ENCODE data around the gene SLC2A6. TPM values are rescaled to one million over a fixed set of nuclear protein-coding genes. Genes with fewer than 3 reads are reported as not detected.

Gene SLC2A6
- total RNA-seq, 1 donor from 2014 or later: 8.4 TPM

- Mint-ChIP-seq H3K27ac (ENCODE audit: unreplicated experiment) (no peak overlapping the region), H3K4me1 (ENCODE audit: unreplicated experiment) (no peaks in the 10 kb centered on the region), H3K36me3 (ENCODE audit: unreplicated experiment) (no peaks in the 10 kb centered on the region), H3K4me3 (ENCODE audit: unreplicated experiment) (no peak overlapping the region), H3K9me3 (ENCODE audit: unreplicated experiment) (no peaks in the 10 kb centered on the region), H3K27me3 (ENCODE audit: unreplicated experiment) (peaks cover 13% of the 10 kb centered on the region)
- DNase-seq (ENCODE audit: extremely low spot score, unreplicated experiment): no peak
- TF ChIP-seq CTCF (IDR thresholded peaks at IDR 0.05): no peak
These were observed 37.3 kb downstream of the SLC2A6 start for GRCh38 chr9:133441571-133441970.

GRCh38 chr9:133440874-133441273 lies 38.0 kb downstream of the SLC2A6 start:
- H3K36me3 Mint-ChIP-seq (ENCODE audit: unreplicated experiment): no peaks in the 10 kb centered on the region
- no peaks in the 10 kb centered on the region for H3K4me1 Mint-ChIP-seq (ENCODE audit: unreplicated experiment)
- no peak for TF ChIP-seq CTCF (IDR thresholded peaks at IDR 0.05)
- peaks cover 6% of the 10 kb centered on the region for H3K27me3 Mint-ChIP-seq (ENCODE audit: unreplicated experiment)
- H3K4me3 Mint-ChIP-seq (ENCODE audit: unreplicated experiment): no peak overlapping the region
- H3K27ac Mint-ChIP-seq (ENCODE audit: unreplicated experiment): no peak overlapping the region
- no peaks in the 10 kb centered on the region for H3K9me3 Mint-ChIP-seq (ENCODE audit: unreplicated experiment)
- no peak for DNase-seq (ENCODE audit: extremely low spot score, unreplicated experiment)

DNA sequence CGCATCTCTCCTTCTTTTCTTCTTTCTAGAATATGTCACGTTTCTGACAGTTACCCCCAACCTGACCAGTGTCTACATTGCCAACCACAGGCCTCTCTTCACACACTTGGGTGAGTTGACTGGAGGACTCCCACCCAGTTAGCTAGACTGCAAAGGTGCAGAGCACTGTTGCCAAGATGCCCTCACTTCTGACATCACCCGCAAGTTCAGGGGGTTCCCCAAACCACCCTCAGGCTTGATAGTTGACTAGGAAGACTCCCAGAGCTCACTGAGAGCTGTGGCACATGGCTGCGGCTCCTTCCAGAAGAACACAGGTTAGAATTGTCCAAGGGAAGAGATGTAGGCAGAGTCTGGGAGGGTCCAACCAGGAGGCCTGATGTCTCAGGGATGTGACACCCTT lies 39.6 kb downstream of the SLC2A6 start:
- Mint-ChIP-seq H3K27ac (ENCODE audit: unreplicated experiment) (no peak overlapping the region), H3K27me3 (ENCODE audit: unreplicated experiment) (no peaks in the 10 kb centered on the region), H3K9me3 (ENCODE audit: unreplicated experiment) (no peaks in the 10 kb centered on the region), H3K4me3 (ENCODE audit: unreplicated experiment) (no peak overlapping the region), H3K4me1 (ENCODE audit: unreplicated experiment) (no peaks in the 10 kb centered on the region), H3K36me3 (ENCODE audit: unreplicated experiment) (no peaks in the 10 kb centered on the region)
- no peak for TF ChIP-seq CTCF (IDR thresholded peaks at IDR 0.05)
- DNase-seq (ENCODE audit: extremely low spot score, unreplicated experiment): no peak

- Mint-ChIP-seq H3K4me3 (ENCODE audit: unreplicated experiment) (no peak overlapping the region), H3K36me3 (ENCODE audit: unreplicated experiment) (no peaks in the 10 kb centered on the region), H3K27me3 (ENCODE audit: unreplicated experiment) (no peaks in the 10 kb centered on the region), H3K4me1 (ENCODE audit: unreplicated experiment) (no peaks in the 10 kb centered on the region), H3K9me3 (ENCODE audit: unreplicated experiment) (no peaks in the 10 kb centered on the region), H3K27ac (ENCODE audit: unreplicated experiment) (no peak overlapping the region)
- TF ChIP-seq CTCF (IDR thresholded peaks at IDR 0.05): no peak
- no peak for DNase-seq (ENCODE audit: extremely low spot score, unreplicated experiment)
These were observed 41.0 kb downstream of the SLC2A6 start for GRCh38 chr9:133437753-133438531.

GRCh38 chr9:133436681-133437080 lies 42.2 kb downstream of the SLC2A6 start:
- Mint-ChIP-seq H3K27ac (ENCODE audit: unreplicated experiment) (no peak overlapping the region), H3K36me3 (ENCODE audit: unreplicated experiment) (no peaks in the 10 kb centered on the region), H3K4me3 (ENCODE audit: unreplicated experiment) (no peak overlapping the region), H3K27me3 (ENCODE audit: unreplicated experiment) (no peaks in the 10 kb centered on the region), H3K4me1 (ENCODE audit: unreplicated experiment) (no peaks in the 10 kb centered on the region), H3K9me3 (ENCODE audit: unreplicated experiment) (no peaks in the 10 kb centered on the region)
- TF ChIP-seq CTCF (IDR thresholded peaks at IDR 0.05): no peak
- no peak for DNase-seq (ENCODE audit: extremely low spot score, unreplicated experiment)

All from osteocyte (in vitro differentiated cells).